HUDEP-2 (cell line): ENCODE measurements around the gene NOXO1.

Experiments
- DNase-seq, 76 experiments: peaks; one replicate each; lab custom pipeline; 2025; ENCODE audit not compliant: unreplicated experiment in 76 of 76; lab: John Stamatoyannopoulos, UW

The NOXO1 gene

GRCh38 chr16:1998360-1998835 is 17.1 kb upstream of the NOXO1 start:
- DNase-seq, result no peak

GRCh38 chr16:1997494-1998359 is 16.5 kb upstream of the NOXO1 start:
- DNase-seq, result no peak

- no peak for DNase-seq
These were observed 12.5 kb upstream of the NOXO1 start for GRCh38 chr16:1993731-1994131.

GRCh38 chr16:1992704-1993317 is 11.5 kb upstream of the NOXO1 start:
- peak in 6 of 76 experiments; percentile 8 to 52 (median 30) for DNase-seq

- peak in 75 of 76 experiments; percentile 42 to 100 (median 98) for DNase-seq
These were observed 10.9 kb upstream of the NOXO1 start for GRCh38 chr16:1991948-1992703.

- no peak for DNase-seq
These were observed 10.3 kb upstream of the NOXO1 start for GRCh38 chr16:1991588-1991947.

GRCh38 chr16:1991135-1991551 is 9.9 kb upstream of the NOXO1 start:
- DNase-seq, result no peak

GRCh38 chr16:1990351-1991134 is 9.3 kb upstream of the NOXO1 start:
- DNase-seq, result no peak

- no peak for DNase-seq
These were observed 8.8 kb upstream of the NOXO1 start for GRCh38 chr16:1990101-1990350.

- DNase-seq, result peak in 1 of 76 experiments; percentile 33
These were observed 8.2 kb upstream of the NOXO1 start, which contains the start of gene SYNGR3 for GRCh38 chr16:1989209-1990100. Gene SYNGR3 (plus strand): TSS chr16:1989970. CDS start chr16:1990103, 133 bp downstream.

GRCh38 chr16:1987198-1987597 is 5.9 kb upstream of the NOXO1 start:
- no peak for DNase-seq

GRCh38 chr16:1985466-1986150 is 4.3 kb upstream of the NOXO1 start:
- DNase-seq, result no peak

GRCh38 chr16:1984347-1985225 is 3.3 kb upstream of the NOXO1 start:
- DNase-seq, result peak in 6 of 76 experiments; percentile 21 to 55 (median 51)

GRCh38 chr16:1983544-1984346 is 2.5 kb upstream of the NOXO1 start, which contains the start of gene GFER:
Gene GFER (plus strand): TSS chr16:1984193. CDS start chr16:1984219, 26 bp downstream.
- DNase-seq, result peak in 71 of 76 experiments; percentile 32 to 91 (median 75)

GRCh38 chr16:1982991-1983543 is 1.8 kb upstream of the NOXO1 start:
- no peak for DNase-seq

- no peak for DNase-seq
These were observed 754 bp upstream of the NOXO1 start for GRCh38 chr16:1982013-1982433.

- no peak for DNase-seq
These were observed 540 bp downstream of the NOXO1 start for GRCh38 chr16:1980770-1981087.
